HK-2 (cell line): ENCODE results near the gene TRIM33.
A peak's percentile ranks its signal among the peaks of the same experiment; 100 is the strongest.
"Not testable (repeated sequence)": the region's sequence is repeated elsewhere in the genome, so short reads cannot be mapped to it uniquely, and the experiment has no call there.

ENCODE experiments used
- DNase-seq: peaks from one replicate; pipeline ENCODE4 v3.0.0-alpha.2; 2018; ENCODE audit not compliant: unreplicated experiment

Gene TRIM33

GRCh38 chr1:114510274-114511031, 550 bp downstream of the TRIM33 start:
- DNase-seq, result peak; percentile 55

DNA sequence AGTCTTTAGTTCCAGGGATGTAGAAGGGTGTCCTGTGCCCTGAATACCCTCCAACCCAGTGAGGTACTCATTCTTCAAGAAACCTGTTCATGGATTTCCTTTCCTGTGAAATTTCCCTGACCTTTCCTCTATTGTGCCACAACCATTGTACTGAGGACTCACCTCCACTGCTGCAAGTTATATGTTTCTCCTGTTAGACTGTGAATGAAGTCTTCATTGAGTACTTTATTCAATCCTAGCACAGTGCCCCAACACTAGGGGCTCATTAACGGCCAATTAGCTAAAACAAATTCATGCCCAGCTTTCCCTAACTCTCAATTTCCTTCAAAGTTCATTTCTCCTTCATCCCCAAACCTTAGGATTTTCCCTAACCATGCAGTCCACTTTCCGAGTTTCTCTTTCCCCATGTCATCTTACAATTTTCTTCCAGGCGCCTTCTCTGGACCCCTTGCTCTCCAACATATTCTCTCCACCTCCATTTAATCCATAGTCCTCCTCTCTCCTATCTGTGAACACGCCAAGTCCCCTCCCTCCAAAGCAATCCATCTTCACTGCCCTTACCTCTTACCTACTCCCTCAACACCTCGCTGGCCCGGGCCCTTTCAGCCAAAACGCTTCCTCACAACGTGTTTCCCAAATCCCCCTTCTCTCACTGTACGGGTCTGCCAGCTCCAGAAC, 1.3 kb downstream of the TRIM33 start:
- DNase-seq, result peak; percentile 27

GRCh38 chr1:114508386-114508898, 2.6 kb downstream of the TRIM33 start:
- DNase-seq, result no peak

DNA sequence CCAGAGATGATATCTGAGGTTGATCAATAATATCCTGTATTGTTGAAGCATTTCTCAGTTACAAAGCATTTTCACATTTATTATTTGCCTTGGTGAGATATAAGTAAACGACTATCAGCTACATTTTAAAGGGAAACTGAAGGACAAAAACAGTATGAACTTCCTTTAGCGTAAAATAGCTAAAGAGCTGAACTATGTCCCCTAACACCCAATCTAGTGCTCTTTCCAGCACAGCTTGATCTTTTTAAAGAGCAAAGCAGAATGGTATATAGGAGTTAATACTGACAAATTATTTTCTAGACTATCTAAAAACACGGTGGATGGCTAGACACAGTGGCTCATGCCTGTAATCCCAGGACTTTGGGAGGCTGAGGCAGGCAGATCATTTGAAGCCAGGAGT, 3.5 kb downstream of the TRIM33 start:
- no peak for DNase-seq

DNA sequence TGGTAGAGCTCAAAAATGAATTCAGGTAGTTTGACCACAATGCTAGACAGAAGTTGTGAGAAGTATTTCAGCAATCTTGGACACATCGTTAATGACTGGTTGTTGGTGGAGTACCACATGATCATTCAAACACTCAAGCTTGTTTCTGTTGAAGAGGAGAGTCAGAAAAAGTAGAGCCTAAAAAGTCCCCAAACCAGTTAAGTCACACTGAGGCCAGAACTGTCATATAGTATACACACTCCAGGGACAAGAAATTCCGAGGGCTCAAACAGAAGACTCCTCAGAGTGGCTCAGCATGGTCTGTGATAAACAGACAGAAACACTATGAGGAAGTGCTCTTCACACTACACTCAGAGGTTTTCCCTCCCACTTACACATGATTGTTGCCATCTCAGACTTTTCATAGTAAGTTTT, 5.8 kb downstream of the TRIM33 start:
- DNase-seq, result no peak

DNA sequence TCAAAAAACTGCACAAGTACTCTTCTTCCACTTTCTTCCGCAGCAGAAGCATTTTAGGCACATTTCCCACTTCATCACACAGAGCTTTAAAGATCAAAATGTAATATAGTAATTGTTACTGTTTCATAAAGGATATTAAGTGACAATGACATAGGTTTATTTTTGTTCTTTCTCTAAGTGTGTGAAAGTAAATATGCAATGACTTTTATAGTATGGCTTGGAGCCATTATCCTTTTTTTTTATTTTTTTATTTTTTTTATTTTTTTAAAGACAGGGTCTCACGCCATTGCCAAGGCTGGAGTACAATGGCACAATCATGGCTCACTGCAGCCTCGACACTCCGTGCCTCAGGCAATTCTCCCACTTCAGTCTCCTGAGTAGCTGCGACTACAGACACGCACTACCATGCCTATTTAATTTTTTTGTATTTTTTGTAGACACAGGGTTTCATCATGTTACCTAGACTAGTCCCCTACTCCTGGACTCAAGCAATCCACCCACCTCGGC, 7.0 kb downstream of the TRIM33 start:
- no peak for DNase-seq

DNA sequence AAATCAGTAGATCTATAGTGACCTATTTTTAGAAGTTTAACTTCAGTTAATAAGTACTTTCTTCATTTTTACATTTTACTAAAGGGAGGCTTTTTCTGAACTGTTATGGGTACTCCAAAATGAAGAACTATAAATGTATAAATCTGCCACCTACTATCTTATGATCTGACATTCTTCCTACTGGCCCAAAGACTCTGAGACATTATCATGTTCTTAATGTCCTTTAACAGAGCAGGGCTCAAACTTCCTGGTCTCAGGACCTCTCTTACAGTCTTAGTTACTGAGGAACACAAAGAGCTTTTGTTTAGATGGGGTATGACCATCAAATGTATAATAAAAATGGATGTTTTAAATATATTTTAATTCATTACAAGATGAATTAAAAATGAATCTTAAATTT, 8.9 kb downstream of the TRIM33 start:
- DNase-seq, result no peak

GRCh38 chr1:114499478-114499877, 11.5 kb downstream of the TRIM33 start:
- no peak for DNase-seq

- no peak for DNase-seq
Observed at GRCh38 chr1:114496089-114496488, 14.9 kb downstream of the TRIM33 start.

DNA sequence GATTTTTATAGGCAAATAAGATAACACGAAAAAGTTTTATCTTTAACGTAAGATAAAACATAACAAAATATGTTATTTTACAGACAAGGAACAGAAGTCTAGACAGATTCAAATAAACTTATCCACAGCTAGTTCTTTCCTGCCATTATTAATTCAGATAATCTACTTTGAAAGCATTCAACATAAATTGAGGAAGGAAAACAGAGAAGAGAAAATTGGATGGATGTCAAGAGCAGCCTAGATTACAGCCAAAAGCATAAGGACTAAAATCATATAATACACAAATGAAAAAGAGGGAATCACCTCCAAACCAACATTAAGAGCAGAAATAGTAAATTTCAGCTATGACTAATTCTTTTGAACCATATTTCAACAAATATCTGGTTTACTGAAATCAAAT, 15.5 kb downstream of the TRIM33 start:
- no peak for DNase-seq

- no peak for DNase-seq
Observed at GRCh38 chr1:114492978-114493377, 18.0 kb downstream of the TRIM33 start.

DNA sequence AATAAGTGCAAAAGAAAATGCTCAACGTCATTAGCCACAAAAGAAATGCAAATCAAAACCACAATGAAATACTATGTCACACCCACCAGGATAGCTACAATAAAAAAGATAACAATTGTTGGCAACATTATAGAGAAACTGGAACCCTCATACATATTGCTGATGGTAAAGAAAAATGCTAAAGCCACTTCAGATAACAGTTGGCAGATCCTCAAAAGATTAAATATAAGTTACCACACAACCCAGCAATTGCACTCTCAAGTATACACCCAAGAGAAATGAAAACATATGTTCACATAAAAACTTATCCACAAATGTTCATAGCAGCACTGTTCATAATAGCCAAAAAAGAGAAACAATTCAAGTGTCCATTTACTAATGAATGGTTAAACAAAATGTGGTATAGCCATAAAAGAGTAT, 20.7 kb downstream of the TRIM33 start:
- DNase-seq, result no peak

GRCh38 chr1:114488739-114489138, 22.3 kb downstream of the TRIM33 start:
- no peak for DNase-seq

GRCh38 chr1:114485286-114485685, 25.7 kb downstream of the TRIM33 start:
- DNase-seq, result no peak

- no peak for DNase-seq
Observed at GRCh38 chr1:114482585-114482984, 28.4 kb downstream of the TRIM33 start.

- not testable (repeated sequence) for DNase-seq
Observed at GRCh38 chr1:114479636-114480035, 31.4 kb downstream of the TRIM33 start.

DNA sequence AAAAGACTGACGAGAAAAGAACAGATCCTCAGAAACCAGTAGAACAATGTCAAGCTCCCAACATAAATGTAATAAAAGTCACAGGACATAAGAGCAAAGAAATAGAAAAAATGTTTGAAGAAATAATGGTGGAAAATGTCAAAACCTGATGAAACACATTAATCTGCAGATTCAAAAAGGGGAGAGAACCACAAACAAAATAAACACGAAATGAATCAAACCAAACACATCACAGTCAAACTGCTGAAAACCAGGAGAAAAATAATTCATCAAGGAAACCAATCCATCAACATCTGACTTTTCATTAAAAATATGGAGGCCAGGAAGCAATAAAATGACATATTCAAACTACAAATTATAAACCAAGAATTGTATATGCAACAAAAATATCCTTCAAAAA, 31.9 kb downstream of the TRIM33 start:
- no peak for DNase-seq

DNA sequence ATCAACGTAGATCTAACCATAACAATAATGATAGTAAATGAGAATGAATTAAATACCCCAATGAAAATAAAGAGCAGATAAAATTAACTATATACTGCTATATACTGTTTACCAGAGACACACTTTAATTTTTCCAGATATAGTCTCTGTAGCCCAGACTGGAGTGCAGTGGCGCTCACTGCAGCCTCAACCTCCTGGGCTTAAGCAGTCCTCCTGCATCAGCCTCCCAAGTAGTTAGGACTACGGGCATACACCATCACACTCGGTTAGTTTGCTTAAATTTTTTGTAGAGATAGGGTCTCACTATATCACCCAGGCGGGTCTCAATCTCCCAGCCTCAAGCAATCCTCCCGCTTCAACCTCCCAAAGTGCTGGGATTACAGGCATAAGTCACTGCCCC, 37.2 kb downstream of the TRIM33 start:
- no peak for DNase-seq

DNA sequence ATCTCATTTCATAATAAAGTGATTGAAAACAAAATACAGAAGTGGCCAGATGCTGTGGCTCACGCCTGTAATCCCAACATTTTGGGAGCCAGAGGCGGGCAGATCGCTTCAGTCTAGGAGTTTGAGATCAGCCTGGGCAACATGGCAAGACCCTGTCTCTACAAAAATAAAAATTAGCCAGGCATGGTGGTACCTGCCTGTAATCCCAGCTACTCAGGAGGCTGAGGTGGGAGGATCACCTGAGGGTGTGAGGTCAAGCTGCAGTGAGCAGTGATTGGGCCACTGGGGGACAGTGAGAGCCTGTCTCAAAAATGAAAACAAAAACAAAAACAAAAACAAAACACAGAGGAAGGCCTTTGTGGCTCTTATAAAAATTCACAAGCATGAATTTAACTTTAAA, 38.6 kb downstream of the TRIM33 start:
- no peak for DNase-seq

DNA sequence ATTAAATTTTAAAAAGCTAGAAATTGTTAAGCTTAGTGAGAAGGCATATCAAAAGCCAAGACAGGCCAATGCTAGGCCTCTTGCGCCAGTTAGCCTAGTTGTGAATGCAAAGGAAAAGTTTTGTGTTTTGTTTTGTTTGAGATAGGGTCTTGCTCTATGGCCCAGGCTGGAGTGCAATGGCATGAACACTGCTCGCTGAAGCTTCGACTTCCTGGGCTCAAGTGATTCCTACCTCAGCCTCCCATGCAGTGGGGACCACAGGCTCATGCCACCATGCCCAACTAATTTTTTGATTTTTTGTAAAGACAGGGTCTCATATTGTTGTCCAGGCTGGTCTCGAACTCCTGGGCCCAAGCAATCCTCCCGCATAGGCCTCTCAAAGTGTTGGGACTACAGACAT, 40.3 kb downstream of the TRIM33 start:
- no peak for DNase-seq

GRCh38 chr1:114468710-114469468, 42.1 kb downstream of the TRIM33 start:
- DNase-seq, result no peak

GRCh38 chr1:114468047-114468446, 43.0 kb downstream of the TRIM33 start:
- no peak for DNase-seq
